Right lobe of liver (tissue), 4 donors: ENCODE measurements around the gene RNASE7.

ENCODE experiments used
- CTCF ChIP-seq, 4 donors: fragments of 200-600 bp in 3 of 4; fragments of 450-650 bp in 1 of 4; IDR thresholded peaks; one replicate each; pipeline versions ENCODE4 v1.5.1 to v1.8.0; 2016 to 2022; ENCODE audit warnings: antibody characterized with exemption in 4 of 4, mild to moderate bottlenecking in 2 of 4
- POLR2A ChIP-seq: fragments of 450-650 bp; IDR thresholded peaks from one replicate; pipeline ENCODE4 v1.6.1; 2017; ENCODE audit warnings: antibody characterized with exemption, mild to moderate bottlenecking
- donor health status: DM: no; HTN: no; CAD: no.
- donor health status: DM: no; HTN: no; CAD: no.
- donor health status: DM: no; HTN: yes; CAD: no.

DNA sequence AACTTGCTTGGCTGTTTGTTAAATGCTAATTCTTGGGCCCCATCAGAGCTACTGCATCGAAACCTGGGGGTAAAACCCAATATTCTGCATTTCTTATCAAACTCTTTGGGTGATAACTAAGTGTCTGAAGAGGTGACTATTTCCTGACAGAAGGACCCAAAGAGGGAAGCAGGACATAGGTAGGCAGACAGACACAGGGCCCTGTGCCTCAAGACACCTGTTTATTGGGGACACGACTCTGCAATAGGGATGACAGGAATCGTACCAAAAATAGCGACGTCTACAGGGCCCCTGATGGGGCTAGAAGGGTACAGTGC is 47.7 kb downstream of the RNASE7 start:
- TF ChIP-seq CTCF (IDR thresholded peaks at IDR 0.05) (no peak), POLR2A (no peak)
